ENCODE data around the gene HRK.

Gene HRK

GRCh38 chr12:116892349-116893140, 11.3 kb upstream of the HRK start:
- no peak for TF ChIP-seq CTCF (IDR thresholded peaks at IDR 0.05; ENCODE audit: low read depth, low read length, missing control alignments)
- in situ Hi-C loops (cut with HindIII; ENCODE audit: low sequenced_read_pairs) = no loop called here
- H3K4me3 ChIP-seq (ENCODE audit: low read depth, low read length) = no peak overlapping the region
- no peak for DNase-seq (ENCODE audit: low read depth)

GRCh38 chr12:116891019-116891418, 9.8 kb upstream of the HRK start:
- in situ Hi-C loops (cut with HindIII; ENCODE audit: low sequenced_read_pairs) = no loop called here
- no peak for TF ChIP-seq CTCF (IDR thresholded peaks at IDR 0.05; ENCODE audit: low read depth, low read length, missing control alignments)
- DNase-seq (ENCODE audit: low read depth) = no peak
- no peak overlapping the region for H3K4me3 ChIP-seq (ENCODE audit: low read depth, low read length)

- no peak for TF ChIP-seq CTCF (IDR thresholded peaks at IDR 0.05; ENCODE audit: low read depth, low read length, missing control alignments)
- H3K4me3 ChIP-seq (ENCODE audit: low read depth, low read length) = no peak overlapping the region
- no peak for DNase-seq (ENCODE audit: low read depth)
- in situ Hi-C loops (cut with HindIII; ENCODE audit: low sequenced_read_pairs) = no loop called here
Measured at GRCh38 chr12:116890330-116890729, 9.1 kb upstream of the HRK start.

- in situ Hi-C loops (cut with HindIII; ENCODE audit: low sequenced_read_pairs) = no loop called here
- DNase-seq (ENCODE audit: low read depth) = no peak
- no peak overlapping the region for H3K4me3 ChIP-seq (ENCODE audit: low read depth, low read length)
- no peak for TF ChIP-seq CTCF (IDR thresholded peaks at IDR 0.05; ENCODE audit: low read depth, low read length, missing control alignments)
Measured at GRCh38 chr12:116887897-116888296, 6.7 kb upstream of the HRK start.

- H3K4me3 ChIP-seq (ENCODE audit: low read depth, low read length) = no peak overlapping the region
- in situ Hi-C loops (cut with HindIII; ENCODE audit: low sequenced_read_pairs) = no loop called here
- no peak for DNase-seq (ENCODE audit: low read depth)
Measured at GRCh38 chr12:116887244-116887643, 6.0 kb upstream of the HRK start.

GRCh38 chr12:116885491-116885890, 4.2 kb upstream of the HRK start:
- in situ Hi-C loops (cut with HindIII; ENCODE audit: low sequenced_read_pairs) = no loop called here

More at GRCh38 chr12:116887244-116887643, 6.0 kb upstream of the HRK start:
- TF ChIP-seq CTCF (IDR thresholded peaks at IDR 0.05; ENCODE audit: low read depth, low read length, missing control alignments) = no peak

More at GRCh38 chr12:116885491-116885890, 4.2 kb upstream of the HRK start:
- no peak for DNase-seq (ENCODE audit: low read depth)
- H3K4me3 ChIP-seq (ENCODE audit: low read depth, low read length) = no peak overlapping the region
- TF ChIP-seq CTCF (IDR thresholded peaks at IDR 0.05; ENCODE audit: low read depth, low read length, missing control alignments) = no peak

Measured in astrocyte of the cerebellum (primary cell).